Hepatic stellate cell (primary cell): ENCODE results near the gene RBM28.
A peak's percentile ranks its signal among the peaks of the same experiment; 100 is the strongest.

Source experiments
- DNase-seq: peaks from one replicate; pipeline ENCODE4 v3.0.0; 2011; ENCODE audit warnings: low spot score

The RBM28 gene

GRCh38 chr7:128343554-128344430 is at the start of gene RBM28:
RBM28 (minus strand) TSS chr7:128343908; CDS start chr7:128343793, 115 bp downstream.
- peak; percentile 91 for DNase-seq

- no peak for DNase-seq
Observed at GRCh38 chr7:128392446-128393327, 49.0 kb upstream of the RBM28 start.

- no peak for DNase-seq
Observed at GRCh38 chr7:128391805-128392204, 48.1 kb upstream of the RBM28 start.

DNA sequence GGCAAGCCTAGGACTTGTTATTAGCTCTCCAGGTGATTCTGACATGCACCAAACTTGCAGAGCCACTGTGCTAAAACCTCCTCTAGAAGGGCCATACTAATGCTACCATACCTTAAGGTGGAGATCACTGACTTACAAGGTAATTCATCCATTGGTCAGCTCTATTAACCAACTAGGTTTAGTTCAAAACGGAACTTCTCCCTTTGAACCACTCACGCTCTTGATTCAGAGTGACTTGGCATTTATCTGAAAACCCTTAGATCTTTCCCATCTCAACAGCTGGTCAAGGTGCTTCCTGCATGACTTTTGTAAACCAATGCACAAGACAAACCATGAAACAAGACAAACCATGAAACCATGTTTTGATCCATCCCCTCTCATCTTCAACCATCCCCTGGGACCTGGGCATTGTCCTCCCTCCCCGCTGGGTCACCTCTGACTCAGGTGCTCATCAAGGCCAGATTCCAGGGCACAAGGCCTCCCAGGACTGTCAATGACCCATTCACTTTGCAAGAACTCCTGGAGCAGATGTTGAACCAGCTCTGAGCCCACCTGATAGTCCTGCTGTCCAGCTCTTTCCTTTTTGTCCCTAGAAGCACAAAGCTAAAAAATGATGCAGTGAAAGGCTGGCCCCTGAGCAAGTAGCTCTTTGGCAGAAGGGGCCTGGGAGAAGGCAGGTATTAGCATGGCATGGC is 47.3 kb upstream of the RBM28 start:
- no peak for DNase-seq

GRCh38 chr7:128389618-128390329 is 46.1 kb upstream of the RBM28 start:
- no peak for DNase-seq

DNA sequence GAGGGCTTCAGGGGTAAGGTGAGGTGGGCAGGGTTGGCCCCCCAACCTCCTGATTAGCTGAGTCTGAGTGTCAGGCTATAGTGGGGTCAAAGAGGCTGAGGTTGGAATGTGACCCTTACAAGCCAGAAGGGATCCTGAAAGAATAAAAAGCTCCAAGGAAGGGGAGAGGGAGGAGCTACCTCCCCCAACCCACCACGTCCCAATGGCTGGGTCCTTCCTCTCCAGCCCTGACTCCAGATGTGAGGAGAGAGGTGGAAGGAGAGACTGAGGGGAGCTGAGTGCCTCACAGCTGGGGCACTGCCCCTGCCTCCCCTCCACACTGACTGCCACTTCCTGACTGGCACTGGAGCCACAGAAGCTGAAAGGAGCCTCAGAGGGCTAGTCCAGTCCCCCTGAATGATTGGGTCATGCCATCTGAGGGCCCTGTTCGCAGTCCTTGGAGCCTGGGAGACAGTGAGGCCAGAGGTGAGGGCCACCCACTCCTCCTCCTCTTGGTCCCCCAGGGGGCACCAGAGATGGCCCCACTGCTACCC is 45.4 kb upstream of the RBM28 start:
- DNase-seq: no peak

DNA sequence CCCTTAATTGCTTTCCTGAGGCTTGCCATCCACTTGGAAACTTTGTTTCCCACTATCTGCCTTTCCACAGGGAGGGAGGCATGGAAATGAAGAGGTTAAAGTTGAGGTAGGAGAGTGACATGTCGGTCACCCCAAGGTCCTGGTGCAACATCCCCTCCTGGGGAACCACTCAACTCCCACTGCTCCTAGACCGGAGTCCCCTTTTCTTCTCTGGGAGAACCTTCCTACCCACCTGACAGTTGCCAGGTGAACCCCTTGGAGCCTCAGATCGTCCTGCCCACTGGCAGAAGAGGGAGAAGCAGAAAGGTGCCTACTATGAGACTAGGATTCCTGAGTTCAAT is 44.4 kb upstream of the RBM28 start:
- DNase-seq: no peak

DNA sequence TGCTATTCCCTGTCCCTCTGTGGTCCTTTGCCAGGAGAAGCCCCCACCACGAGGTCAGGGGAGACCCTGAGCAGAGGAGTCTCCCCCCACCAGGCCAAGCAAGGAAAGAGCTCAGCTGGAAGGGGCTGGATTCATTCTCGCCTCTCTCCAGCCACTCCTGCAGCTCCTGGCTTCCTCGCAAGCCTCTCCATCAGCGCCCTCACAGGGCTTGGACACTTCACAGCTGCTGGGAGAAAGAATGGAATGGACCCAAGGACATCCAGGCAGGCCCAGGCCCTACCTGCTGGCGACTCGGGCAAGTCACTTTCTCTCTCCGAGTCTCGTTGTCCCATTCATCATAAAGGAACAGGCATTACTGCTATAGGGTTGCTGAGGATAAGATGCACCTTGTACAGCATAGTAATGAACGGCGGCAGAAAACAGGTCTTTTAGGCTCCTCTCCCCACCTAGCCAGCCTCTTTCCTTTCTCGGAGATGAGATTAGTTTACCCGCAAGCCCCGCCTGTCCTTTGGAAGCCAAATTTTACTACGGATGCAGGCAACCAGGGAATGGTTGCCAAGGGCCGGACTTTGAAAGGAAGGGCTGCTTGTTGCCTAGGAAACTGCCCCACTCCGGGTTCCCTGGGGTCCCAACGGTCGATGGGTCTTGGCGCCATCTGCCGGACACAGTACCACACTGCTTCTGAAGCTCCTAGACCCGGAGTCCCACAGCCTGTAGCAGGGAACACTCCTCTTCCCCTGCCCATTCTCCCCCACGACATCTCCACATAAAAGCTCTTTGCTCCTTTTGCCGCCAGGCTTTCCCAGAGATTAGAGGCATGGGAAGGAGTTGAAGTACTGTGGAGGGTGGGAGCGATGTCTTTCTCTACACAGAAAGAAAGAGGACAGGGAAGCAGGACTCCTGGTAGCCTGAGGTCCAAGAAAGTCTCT is 43.8 kb upstream of the RBM28 start:
- peak; percentile 97 for DNase-seq

- DNase-seq: no peak
Observed at GRCh38 chr7:128385988-128386925, 42.5 kb upstream of the RBM28 start.

- no peak for DNase-seq
Observed at GRCh38 chr7:128384726-128385125, 41.0 kb upstream of the RBM28 start.

DNA sequence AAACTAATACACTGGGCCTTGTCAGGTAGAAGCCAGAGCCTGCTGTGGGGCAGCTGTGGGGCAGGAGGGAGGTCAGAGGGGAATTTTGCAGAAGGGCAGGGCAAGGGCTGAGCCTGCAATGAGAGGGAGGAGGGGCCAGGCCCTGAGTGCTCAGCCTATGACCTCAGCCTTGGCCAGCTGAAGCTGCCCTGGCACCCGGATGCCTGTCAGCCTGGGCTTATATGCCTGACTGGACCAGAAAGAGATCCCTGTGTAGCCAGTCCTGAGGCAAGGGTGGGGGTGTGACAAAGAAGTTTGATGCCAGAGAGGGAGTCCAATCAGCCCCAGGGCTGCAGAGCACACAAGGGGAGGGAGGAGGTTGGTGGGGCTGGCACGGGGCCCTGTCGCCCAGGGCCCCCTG is 40.1 kb upstream of the RBM28 start:
- DNase-seq: no peak

DNA sequence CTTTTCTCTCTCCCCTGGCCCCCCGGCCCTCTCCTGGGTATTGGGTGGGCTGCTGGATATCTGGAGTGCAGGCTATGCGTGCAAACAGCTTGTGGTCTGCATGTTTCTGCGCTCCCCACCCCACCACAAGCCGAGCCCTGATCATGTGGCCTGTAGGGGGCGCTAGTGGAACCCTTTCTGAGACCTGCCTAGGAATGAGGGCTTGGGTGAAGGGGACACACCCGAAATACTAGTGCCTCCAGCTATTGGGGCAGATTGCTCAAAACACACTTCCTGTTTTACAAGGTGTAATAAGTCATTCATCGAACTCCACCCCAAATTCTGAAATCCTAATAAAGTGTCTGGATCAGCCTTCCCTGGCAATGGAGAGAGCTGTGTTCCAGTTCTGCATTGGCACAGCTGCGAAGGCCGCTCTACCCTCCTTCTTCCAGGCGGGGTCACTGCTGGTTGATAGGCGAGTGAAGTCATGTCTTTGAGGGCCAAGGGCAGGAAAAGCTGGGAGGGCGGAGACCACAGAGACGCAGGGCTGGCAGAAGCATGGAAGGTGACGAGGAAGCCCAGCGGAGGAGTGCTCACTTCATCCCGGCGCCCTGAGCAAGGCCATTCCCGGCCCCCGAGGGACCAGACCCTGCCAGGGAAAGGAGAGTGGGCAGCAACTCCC is 37.6 kb upstream of the RBM28 start:
- DNase-seq: no peak

DNA sequence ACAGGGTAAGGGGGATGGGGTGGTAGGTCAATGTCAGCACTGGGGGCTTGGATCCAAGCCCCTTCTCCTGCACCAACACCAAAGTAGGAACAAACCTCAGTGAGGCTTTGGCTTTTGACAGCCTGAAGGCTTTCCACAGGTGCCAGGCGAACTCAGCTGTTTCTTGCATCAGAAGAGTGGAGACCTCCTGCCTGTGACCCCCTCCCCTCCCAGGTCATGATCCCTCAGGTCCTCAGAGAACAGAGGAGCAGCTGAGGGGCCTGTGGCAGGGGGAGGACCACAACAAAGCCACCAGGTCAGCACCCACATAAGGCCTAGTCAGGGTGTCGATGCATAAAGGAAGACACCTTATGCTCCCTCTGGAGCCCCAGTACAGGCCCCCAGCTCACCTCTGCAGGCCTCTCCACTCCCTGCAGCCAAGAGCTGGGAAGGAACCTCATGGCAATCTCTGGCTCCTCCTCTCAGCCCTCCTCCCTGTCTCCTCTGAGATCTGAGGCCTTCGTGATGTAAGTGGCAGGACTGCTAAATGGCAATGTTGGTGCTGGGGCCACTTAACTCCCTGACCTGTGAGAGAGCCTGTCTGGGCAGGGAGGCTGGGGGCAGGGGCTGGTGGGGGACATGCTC is 36.9 kb upstream of the RBM28 start:
- no peak for DNase-seq

GRCh38 chr7:128379900-128380479 is 36.3 kb upstream of the RBM28 start:
- DNase-seq: no peak

DNA sequence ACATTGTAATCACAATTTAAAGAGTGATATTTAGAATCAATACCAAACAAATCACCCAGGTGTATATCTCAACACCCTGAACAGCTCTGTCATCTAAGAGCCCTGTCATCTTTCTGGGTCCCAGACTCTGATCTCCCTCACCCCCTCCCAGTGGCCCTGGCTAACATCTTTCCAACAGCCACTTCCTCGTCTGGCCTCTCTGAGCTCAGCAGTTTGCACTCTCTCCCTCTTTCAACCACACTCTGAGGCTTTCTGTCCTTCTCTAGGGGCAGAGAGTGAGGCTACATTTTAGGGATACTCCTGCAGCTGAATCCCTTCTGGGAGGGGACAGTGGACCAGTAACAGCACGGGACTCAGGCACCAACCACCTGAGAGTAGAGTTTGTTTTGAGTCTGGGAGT is 34.9 kb upstream of the RBM28 start:
- DNase-seq: no peak

GRCh38 chr7:128376077-128376476 is 32.4 kb upstream of the RBM28 start:
- DNase-seq: no peak

GRCh38 chr7:128374041-128374440 is 30.3 kb upstream of the RBM28 start:
- DNase-seq: no peak

DNA sequence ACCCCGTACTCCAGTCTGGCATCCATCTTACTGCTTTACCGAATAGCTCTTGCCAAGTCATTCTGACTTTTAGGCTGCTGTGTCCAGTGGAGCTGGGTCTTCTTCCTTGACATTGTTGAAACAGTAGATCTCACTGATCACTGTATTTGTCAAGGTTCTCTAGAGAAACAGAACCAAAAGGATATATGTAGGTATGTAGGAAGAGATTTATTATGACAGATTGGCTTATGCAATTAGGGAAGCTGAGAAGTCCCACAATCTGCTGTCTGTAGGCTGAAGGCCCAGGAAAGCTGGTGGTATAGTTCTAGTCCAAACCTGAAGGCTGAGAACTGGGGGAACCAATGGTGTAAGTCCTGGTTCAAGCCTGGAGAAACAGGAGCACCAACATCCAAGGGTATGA is 29.9 kb upstream of the RBM28 start:
- no peak for DNase-seq
